VCaP (cell line): ENCODE measurements around the gene LRIG2.
"Not testable (repeated sequence)": the region's sequence is repeated elsewhere in the genome, so short reads cannot be mapped to it uniquely, and the experiment has no call there.

Experiments used
- H3K27ac ChIP-seq: fragments of 450-650 bp; 2 replicates; pipeline ENCODE4 v1.5.1; 2017
- CTCF ChIP-seq: fragments of 450-650 bp; conservative IDR thresholded peaks from 2 replicates; pipeline ENCODE4 v1.5.1; 2017; ENCODE audit warnings: mild to moderate bottlenecking, moderate library complexity

The LRIG2 gene

GRCh38 chr1:113140588-113141446, 67.8 kb downstream of the LRIG2 start:
- peak overlapping the region; percentile 37; the same call in 1 of the 2 replicates for H3K27ac ChIP-seq
- peak; percentile 81 for TF ChIP-seq CTCF

- no peak for TF ChIP-seq CTCF
- no peak overlapping the region for H3K27ac ChIP-seq
Observed at GRCh38 chr1:113141650-113142473, 68.9 kb downstream of the LRIG2 start.

- no peak overlapping the region for H3K27ac ChIP-seq
- no peak for TF ChIP-seq CTCF
Observed at GRCh38 chr1:113142791-113143190, 69.8 kb downstream of the LRIG2 start.

- no peak overlapping the region for H3K27ac ChIP-seq
- no peak for TF ChIP-seq CTCF
Observed at GRCh38 chr1:113146242-113147072, 73.5 kb downstream of the LRIG2 start.

- no peak overlapping the region for H3K27ac ChIP-seq
- no peak for TF ChIP-seq CTCF
Observed at GRCh38 chr1:113147073-113147625, 74.2 kb downstream of the LRIG2 start.

GRCh38 chr1:113147826-113148225, 74.8 kb downstream of the LRIG2 start:
- TF ChIP-seq CTCF: no peak
- no peak overlapping the region for H3K27ac ChIP-seq

- not testable (repeated sequence) for H3K27ac ChIP-seq
Observed at GRCh38 chr1:113150494-113150893, 77.5 kb downstream of the LRIG2 start.
